Breast epithelium (tissue), 4 donors: ENCODE data around the gene EPS8. TPM values are rescaled to one million over a fixed set of nuclear protein-coding genes. Genes with fewer than 3 reads are reported as not detected.

Experiments
- DNase-seq, 2 donors: peaks; one replicate each; pipeline ENCODE4 v3.0.0-alpha.2; 2019; ENCODE audit warnings: low spot score in 2 of 2
- H3K27ac ChIP-seq, 2 donors: fragments of 200-600 bp; sonication (generic) in 1 of 2; one replicate each; pipeline ENCODE4 v1.5.1; 2016 to 2019; ENCODE audit warnings: mild to moderate bottlenecking in 1 of 2
- H3K27me3 ChIP-seq, 2 donors: fragments of 200-600 bp; sonication (generic) in 1 of 2; one replicate each; pipeline versions ENCODE4 v1.5.1 to v1.6.0; 2017 to 2019; ENCODE audit warnings: control low read depth in 1 of 2, mild to moderate bottlenecking in 1 of 2
- H3K36me3 ChIP-seq: fragments of 200-600 bp; one replicate; pipeline ENCODE4 v1.5.1; 2019
- H3K4me1 ChIP-seq, 2 donors: fragments of 200-600 bp; sonication (generic); one replicate each; pipeline ENCODE4 v1.5.1; 2016 to 2019; ENCODE audit warnings: control low read depth in 1 of 2
- H3K4me3 ChIP-seq, 3 donors: fragments of 200-600 bp; sonication (generic); 1 replicate in 2 of 3; 2 replicates in 1 of 3; pipeline ENCODE4 v1.5.1; 2016 to 2019; ENCODE audit warnings: mild to moderate bottlenecking in 3 of 3, moderate library complexity in 2 of 3
- H3K9me3 ChIP-seq, 2 donors: fragments of 200-600 bp; sonication (generic) in 1 of 2; one replicate each; pipeline ENCODE4 v1.5.1; 2016 to 2019; ENCODE audit warnings: control low read depth in 1 of 2
- CTCF ChIP-seq, 3 donors: fragments of 450-650 bp; IDR thresholded peaks; one replicate each; pipeline ENCODE4 v1.5.1; 2016 to 2017; ENCODE audit warnings: antibody characterized with exemption in 3 of 3, mild to moderate bottlenecking in 3 of 3, moderate library complexity in 3 of 3
- POLR2A ChIP-seq: fragments of 450-650 bp; IDR thresholded peaks from one replicate; pipeline ENCODE4 v1.6.1; 2016; ENCODE audit warnings: antibody characterized with exemption, mild to moderate bottlenecking, moderate library complexity
- POLR2AphosphoS5 ChIP-seq, 3 donors: sonication (generic); formaldehyde crosslinking; IDR thresholded peaks; one replicate each; pipeline ENCODE4 v1.6.1; 2017; ENCODE audit warnings: antibody characterized with exemption in 3 of 3
- intact Hi-C: fragments of 100-400 bp; cut with DNase I; formaldehyde crosslinking; loops from one replicate; pipeline ENCODE4 v1.15.1; 2023; ENCODE audit warnings: low total_unique reads
- total RNA-seq, 3 donors: library from RNA; depleted of rRNA; stranded (reverse); fragments of >200 nt; gene quantifications; one replicate each; pipeline ENCODE4 v1.1.0, GENCODE V29; 2016

Gene EPS8
- total RNA-seq, 3 donors from 2014 or later = 137 to 244 (median 168) TPM

GRCh38 chr12:15830538-15830937 is 41.4 kb upstream of the EPS8 start:
- Histone ChIP-seq H3K36me3 (no peaks in the 10 kb centered on the region), H3K4me1 (no peaks in the 10 kb centered on the region), H3K4me3 (no peak overlapping the region), H3K9me3 (no peaks in the 10 kb centered on the region), H3K27me3 (no peaks in the 10 kb centered on the region), H3K27ac (peak overlapping the region; percentile 26 to 39)
- no peak for TF ChIP-seq POLR2A
- no peak for TF ChIP-seq POLR2AphosphoS5 (IDR thresholded peaks at IDR 0.05)
- no peak for TF ChIP-seq CTCF (IDR thresholded peaks at IDR 0.05)
- intact Hi-C loops = no loop called here
- DNase-seq = no peak

GRCh38 chr12:15829949-15830348 is 40.8 kb upstream of the EPS8 start:
- Histone ChIP-seq H3K9me3 (no peaks in the 10 kb centered on the region), H3K4me3 (peak overlapping the region in 2 of 3 donors; percentile 2 to 20), H3K4me1 (no peaks in the 10 kb centered on the region), H3K36me3 (no peaks in the 10 kb centered on the region), H3K27me3 (no peaks in the 10 kb centered on the region), H3K27ac (peak overlapping the region; percentile 26 to 39)
- intact Hi-C loops = no loop called here
- TF ChIP-seq POLR2AphosphoS5 (IDR thresholded peaks at IDR 0.05) (no peak), CTCF (IDR thresholded peaks at IDR 0.05) (no peak), POLR2A (no peak)
- DNase-seq = no peak

- no peaks in the 10 kb centered on the region for H3K36me3 ChIP-seq
- no peaks in the 10 kb centered on the region for H3K4me1 ChIP-seq
- H3K9me3 ChIP-seq = no peaks in the 10 kb centered on the region
- H3K4me3 ChIP-seq = no peak overlapping the region
- intact Hi-C loops = no loop called here
- peak overlapping the region in 1 of 2 donors; percentile 39 for H3K27ac ChIP-seq
- TF ChIP-seq CTCF (IDR thresholded peaks at IDR 0.05) (no peak), POLR2A (no peak), POLR2AphosphoS5 (IDR thresholded peaks at IDR 0.05) (no peak)
- H3K27me3 ChIP-seq = no peaks in the 10 kb centered on the region
- DNase-seq = no peak
Measured at GRCh38 chr12:15829255-15829654, 40.1 kb upstream of the EPS8 start.

GRCh38 chr12:15827136-15827535 is 37.9 kb upstream of the EPS8 start:
- TF ChIP-seq CTCF (IDR thresholded peaks at IDR 0.05) (no peak), POLR2A (no peak), POLR2AphosphoS5 (IDR thresholded peaks at IDR 0.05) (no peak)
- Histone ChIP-seq H3K4me1 (no peaks in the 10 kb centered on the region), H3K36me3 (no peaks in the 10 kb centered on the region), H3K9me3 (no peaks in the 10 kb centered on the region), H3K27ac (no peak overlapping the region), H3K27me3 (no peaks in the 10 kb centered on the region), H3K4me3 (no peak overlapping the region)
- DNase-seq = no peak
- intact Hi-C loops = no loop called here

GRCh38 chr12:15824516-15824915 is 35.3 kb upstream of the EPS8 start:
- DNase-seq = no peak
- Histone ChIP-seq H3K27ac (no peak overlapping the region), H3K4me1 (no peaks in the 10 kb centered on the region), H3K4me3 (no peak overlapping the region), H3K36me3 (no peaks in the 10 kb centered on the region), H3K9me3 (no peaks in the 10 kb centered on the region), H3K27me3 (no peaks in the 10 kb centered on the region)
- intact Hi-C loops = no loop called here
- TF ChIP-seq POLR2A (no peak), CTCF (IDR thresholded peaks at IDR 0.05) (no peak), POLR2AphosphoS5 (IDR thresholded peaks at IDR 0.05) (no peak)
